Lung (tissue), 12 donors: ENCODE measurements around the gene RSRP1. TPM values are rescaled to one million over a fixed set of nuclear protein-coding genes. Genes with fewer than 3 reads are reported as not detected.

Experiments
- ATAC-seq: fragments of 200-7000 bp; cut with Tn5 transposase; one replicate; pipeline ENCODE4 v1.9.1; 2020; ENCODE audit warnings: moderate number of reproducible peaks; ENCODE audit not compliant: insufficient read depth, low FRiP score
- DNase-seq, 3 donors: peaks; one replicate each; pipeline ENCODE4 v3.0.0-alpha.2; 2013 to 2017
- H3K27ac ChIP-seq, 2 donors: one replicate each; pipeline ENCODE4 v1.5.1; 2013; ENCODE audit warnings: mild to moderate bottlenecking in 2 of 2, moderate library complexity in 2 of 2, control low read depth in 1 of 2, inconsistent platforms in 1 of 2, low read depth in 1 of 2, low read length in 1 of 2
- H3K27me3 ChIP-seq, 3 donors: one replicate each; pipeline ENCODE4 v1.5.1; 2013; ENCODE audit warnings: low read length in 2 of 3; ENCODE audit not compliant: control insufficient read depth in 3 of 3, insufficient read depth in 3 of 3
- H3K36me3 ChIP-seq, 4 donors: one replicate each; pipeline ENCODE4 v1.5.1; 2013; ENCODE audit warnings: low read length in 4 of 4, mild to moderate bottlenecking in 1 of 4, moderate library complexity in 1 of 4; ENCODE audit not compliant: control insufficient read depth in 4 of 4, insufficient read depth in 4 of 4
- H3K4me1 ChIP-seq, 5 donors: one replicate each; pipeline ENCODE4 v1.5.1; 2013; ENCODE audit warnings: low read length in 5 of 5, mild to moderate bottlenecking in 2 of 5, moderate library complexity in 1 of 5; ENCODE audit not compliant: control insufficient read depth in 5 of 5, insufficient read depth in 5 of 5
- H3K4me3 ChIP-seq: one replicate; pipeline ENCODE4 v1.5.1; 2013; ENCODE audit warnings: mild to moderate bottlenecking, control low read depth, moderate library complexity
- H3K9ac ChIP-seq, 2 donors: one replicate each; pipeline ENCODE4 v1.5.1; 2013; ENCODE audit warnings: low read length in 2 of 2, control low read depth in 1 of 2; ENCODE audit not compliant: insufficient read depth in 1 of 2
- H3K9me3 ChIP-seq, 4 donors: one replicate each; pipeline ENCODE4 v1.5.1; 2013; ENCODE audit warnings: low read length in 3 of 4, mild to moderate bottlenecking in 1 of 4, moderate library complexity in 1 of 4; ENCODE audit not compliant: control insufficient read depth in 4 of 4, insufficient read depth in 3 of 4
- CTCF ChIP-seq: IDR thresholded peaks from 2 replicates; pipeline ENCODE4 v1.5.1; 2012; ENCODE audit warnings: mild to moderate bottlenecking; ENCODE audit errors: control extremely low read depth, extremely low read depth
- WGBS, 2 donors: extraction: QIAGEN DNeasy Blood & Tissue Kit; methylation state at CpG; one replicate each; pipeline ENCODE4 v1.1.7; 2013; 5-methylcytosine and 5-hydroxymethylcytosine counted together
- polyA plus RNA-seq, 2 donors: library from polyadenylated mRNA; stranded (reverse); fragments of 200-250 nt; gene quantifications; one replicate each; pipeline ENCODE4 v1.2.1, GENCODE V29; 2013
- total RNA-seq, 2 donors: library from RNA; depleted of rRNA in 1 of 2; stranded (reverse); fragments of >200 nt in 1 of 2; gene quantifications; one replicate each; pipeline ENCODE4 v1.2.1, GENCODE V29; 2014 to 2021
- donor health status: control.
- donor health status: control.
- donor health status: Bipolar disorder and iron deficiency.
- donor health status: healthy.
- donor health status: DM: yes; HTN: yes; CAD: no.

RSRP1 gene
- total and polyA plus RNA-seq, 4 donors: 72.6 to 364 (median 157) TPM

- H3K9me3 ChIP-seq: no peaks in the 10 kb centered on the region
- no peaks in the 10 kb centered on the region for H3K27me3 ChIP-seq
- H3K9ac ChIP-seq: no peak overlapping the region
- H3K27ac ChIP-seq: no peak overlapping the region
- H3K4me3 ChIP-seq: no peak overlapping the region
- 73 to 82% methylated on average over 3 of the region's 3 CpGs for WGBS, 2 donors
- H3K36me3 ChIP-seq: peaks cover 2 to 5% (median 4%) of the 10 kb centered on the region in 4 donors
- no peak for ATAC-seq
- no peak for TF ChIP-seq CTCF
- no peak for DNase-seq
- no peaks in the 10 kb centered on the region for H3K4me1 ChIP-seq
Measured at GRCh38 chr1:25217015-25217414, 30.2 kb downstream of the RSRP1 start.

GRCh38 chr1:25216123-25216522 is 31.1 kb downstream of the RSRP1 start:
- WGBS, 2 donors: 26 to 60% methylated on average over 4 of the region's 4 CpGs
- ATAC-seq: no peak
- no peaks in the 10 kb centered on the region for H3K27me3 ChIP-seq
- H3K4me3 ChIP-seq: no peak overlapping the region
- H3K27ac ChIP-seq: no peak overlapping the region
- H3K36me3 ChIP-seq: peaks cover 0 to 2% (median 1%) of the 10 kb centered on the region in 4 donors
- no peak for TF ChIP-seq CTCF
- H3K9me3 ChIP-seq: no peaks in the 10 kb centered on the region
- peak overlapping the region in 1 of 2 donors; percentile 5 for H3K9ac ChIP-seq
- DNase-seq: no peak
- H3K4me1 ChIP-seq: no peaks in the 10 kb centered on the region

DNA sequence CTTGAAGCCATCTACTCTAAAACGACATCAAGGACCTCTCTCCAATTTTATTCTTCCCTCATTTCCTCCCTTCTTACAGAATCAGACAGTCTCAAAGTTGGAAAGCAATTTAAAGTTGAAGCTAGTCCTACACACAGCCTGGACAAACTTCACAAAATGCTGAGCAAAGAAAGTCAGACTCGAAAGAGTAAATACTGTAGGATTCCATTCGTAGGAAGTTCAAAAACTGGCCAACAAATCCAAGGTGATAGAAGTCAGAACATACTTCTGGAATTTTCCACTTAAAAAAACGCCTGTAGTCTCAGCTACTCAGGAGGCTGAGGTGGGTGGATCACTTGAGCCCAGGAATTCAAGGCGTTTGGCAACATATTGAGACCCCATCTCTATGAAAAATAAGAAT is 34.5 kb downstream of the RSRP1 start:
- H3K27me3 ChIP-seq: no peaks in the 10 kb centered on the region
- no peaks in the 10 kb centered on the region for H3K9me3 ChIP-seq
- ATAC-seq: no peak
- H3K36me3 ChIP-seq: no peaks in the 10 kb centered on the region
- TF ChIP-seq CTCF: no peak
- H3K4me1 ChIP-seq: no peaks in the 10 kb centered on the region
- peak in 2 of 3 donors; percentile 24 to 33 for DNase-seq
- WGBS, 2 donors: 59 to 85% methylated on average over 5 of the region's 5 CpGs
- H3K4me3 ChIP-seq: no peak overlapping the region
- no peak overlapping the region for H3K9ac ChIP-seq
- H3K27ac ChIP-seq: no peak overlapping the region

DNA sequence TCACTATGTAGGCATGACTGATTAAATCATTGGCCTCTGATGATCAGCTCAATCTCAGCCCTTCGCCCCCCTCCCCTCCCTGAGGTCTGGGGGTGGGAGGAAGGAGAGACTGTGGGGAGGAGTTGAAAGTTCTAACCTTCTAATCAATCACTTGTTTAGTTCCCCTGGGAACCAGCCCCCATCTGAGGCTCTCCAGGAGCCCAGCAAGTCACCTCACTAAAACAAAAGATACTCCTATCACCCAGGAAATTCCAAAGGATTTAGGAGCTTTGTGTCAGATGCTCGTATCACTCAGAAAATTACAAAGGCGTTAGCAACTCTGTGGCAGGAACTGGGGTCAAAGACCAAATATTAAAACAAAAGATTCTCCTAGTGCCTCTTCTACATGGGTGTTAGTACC is 36.5 kb downstream of the RSRP1 start:
- H3K4me3 ChIP-seq: no peak overlapping the region
- H3K36me3 ChIP-seq: no peaks in the 10 kb centered on the region
- no peak overlapping the region for H3K9ac ChIP-seq
- H3K4me1 ChIP-seq: peaks cover 0 to 8% (median 7%) of the 10 kb centered on the region in 5 donors
- DNase-seq: no peak
- TF ChIP-seq CTCF: no peak
- H3K27ac ChIP-seq: no peak overlapping the region
- no peak for ATAC-seq
- no peaks in the 10 kb centered on the region for H3K27me3 ChIP-seq
- no peaks in the 10 kb centered on the region for H3K9me3 ChIP-seq
- 62 to 84% methylated on average over 3 of the region's 3 CpGs for WGBS, 2 donors
